Breast epithelium (tissue), 4 donors: ENCODE data around the gene MYL10. TPM values are rescaled to one million over a fixed set of nuclear protein-coding genes. Genes with fewer than 3 reads are reported as not detected.

Source experiments
- DNase-seq, 2 donors: peaks; one replicate each; pipeline ENCODE4 v3.0.0-alpha.2; 2019; ENCODE audit warnings: low spot score in 2 of 2
- H3K27ac ChIP-seq, 2 donors: fragments of 200-600 bp; sonication (generic) in 1 of 2; one replicate each; pipeline ENCODE4 v1.5.1; 2016 to 2019; ENCODE audit warnings: mild to moderate bottlenecking in 1 of 2
- H3K27me3 ChIP-seq, 2 donors: fragments of 200-600 bp; sonication (generic) in 1 of 2; one replicate each; pipeline versions ENCODE4 v1.5.1 to v1.6.0; 2017 to 2019; ENCODE audit warnings: control low read depth in 1 of 2, mild to moderate bottlenecking in 1 of 2
- H3K36me3 ChIP-seq: fragments of 200-600 bp; one replicate; pipeline ENCODE4 v1.5.1; 2019
- H3K4me1 ChIP-seq, 2 donors: fragments of 200-600 bp; sonication (generic); one replicate each; pipeline ENCODE4 v1.5.1; 2016 to 2019; ENCODE audit warnings: control low read depth in 1 of 2
- H3K4me3 ChIP-seq, 3 donors: fragments of 200-600 bp; sonication (generic); 1 replicate in 2 of 3; 2 replicates in 1 of 3; pipeline ENCODE4 v1.5.1; 2016 to 2019; ENCODE audit warnings: mild to moderate bottlenecking in 3 of 3, moderate library complexity in 2 of 3
- H3K9me3 ChIP-seq, 2 donors: fragments of 200-600 bp; sonication (generic) in 1 of 2; one replicate each; pipeline ENCODE4 v1.5.1; 2016 to 2019; ENCODE audit warnings: control low read depth in 1 of 2
- POLR2A ChIP-seq: fragments of 450-650 bp; IDR thresholded peaks from one replicate; pipeline ENCODE4 v1.6.1; 2016; ENCODE audit warnings: antibody characterized with exemption, mild to moderate bottlenecking, moderate library complexity
- POLR2AphosphoS5 ChIP-seq, 3 donors: sonication (generic); formaldehyde crosslinking; IDR thresholded peaks; one replicate each; pipeline ENCODE4 v1.6.1; 2017; ENCODE audit warnings: antibody characterized with exemption in 3 of 3
- intact Hi-C: fragments of 100-400 bp; cut with DNase I; formaldehyde crosslinking; loops from one replicate; pipeline ENCODE4 v1.15.1; 2023; ENCODE audit warnings: low total_unique reads
- total RNA-seq, 3 donors: library from RNA; depleted of rRNA; stranded (reverse); fragments of >200 nt; gene quantifications; one replicate each; pipeline ENCODE4 v1.1.0, GENCODE V29; 2016
- TF ChIP-seq, protein P1 (sequence below), 3 donors: fragments of 450-650 bp; IDR thresholded peaks; one replicate each; pipeline ENCODE4 v1.5.1; 2016 to 2017; ENCODE audit warnings: antibody characterized with exemption in 3 of 3, mild to moderate bottlenecking in 3 of 3, moderate library complexity in 3 of 3

Gene MYL10
- total RNA-seq, 3 donors from 2014 or later = not detected

DNA sequence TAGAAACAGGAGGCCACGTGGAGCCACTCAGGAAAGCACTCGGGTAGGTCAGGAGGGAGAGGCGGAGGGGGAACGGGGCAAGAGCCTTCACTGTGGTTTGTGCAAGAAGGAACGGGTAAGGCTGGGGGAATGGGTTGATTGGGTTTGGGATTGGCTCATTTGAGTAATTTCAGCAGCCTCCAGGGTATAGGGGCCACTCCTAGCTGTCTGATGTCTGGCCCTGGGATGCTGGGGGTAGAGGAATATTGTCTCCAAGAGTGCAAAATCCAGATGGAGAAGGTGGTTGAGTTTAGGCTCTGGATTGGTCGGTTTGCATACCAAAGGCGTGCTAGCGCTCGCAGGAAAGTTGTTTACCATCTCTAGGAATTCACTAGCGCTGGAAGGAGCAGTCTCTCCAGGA, 47.2 kb downstream of the MYL10 start:
- no peaks in the 10 kb centered on the region for H3K36me3 ChIP-seq
- no peak overlapping the region for H3K4me3 ChIP-seq
- peaks cover 0 to 14% of the 10 kb centered on the region in 2 donors for H3K27me3 ChIP-seq
- no peaks in the 10 kb centered on the region for H3K4me1 ChIP-seq
- TF ChIP-seq POLR2AphosphoS5 (IDR thresholded peaks at IDR 0.05) (no peak), POLR2A (no peak)
- TF ChIP-seq, protein P1, sequence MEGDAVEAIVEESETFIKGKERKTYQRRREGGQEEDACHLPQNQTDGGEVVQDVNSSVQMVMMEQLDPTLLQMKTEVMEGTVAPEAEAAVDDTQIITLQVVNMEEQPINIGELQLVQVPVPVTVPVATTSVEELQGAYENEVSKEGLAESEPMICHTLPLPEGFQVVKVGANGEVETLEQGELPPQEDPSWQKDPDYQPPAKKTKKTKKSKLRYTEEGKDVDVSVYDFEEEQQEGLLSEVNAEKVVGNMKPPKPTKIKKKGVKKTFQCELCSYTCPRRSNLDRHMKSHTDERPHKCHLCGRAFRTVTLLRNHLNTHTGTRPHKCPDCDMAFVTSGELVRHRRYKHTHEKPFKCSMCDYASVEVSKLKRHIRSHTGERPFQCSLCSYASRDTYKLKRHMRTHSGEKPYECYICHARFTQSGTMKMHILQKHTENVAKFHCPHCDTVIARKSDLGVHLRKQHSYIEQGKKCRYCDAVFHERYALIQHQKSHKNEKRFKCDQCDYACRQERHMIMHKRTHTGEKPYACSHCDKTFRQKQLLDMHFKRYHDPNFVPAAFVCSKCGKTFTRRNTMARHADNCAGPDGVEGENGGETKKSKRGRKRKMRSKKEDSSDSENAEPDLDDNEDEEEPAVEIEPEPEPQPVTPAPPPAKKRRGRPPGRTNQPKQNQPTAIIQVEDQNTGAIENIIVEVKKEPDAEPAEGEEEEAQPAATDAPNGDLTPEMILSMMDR (IDR thresholded peaks at IDR 0.05) = no peak
- peaks cover 5 to 12% of the 10 kb centered on the region in 2 donors for H3K9me3 ChIP-seq
- intact Hi-C loops = no loop called here
- H3K27ac ChIP-seq = no peak overlapping the region
- no peak for DNase-seq

- intact Hi-C loops = no loop called here
- H3K9me3 ChIP-seq = peaks cover 5 to 16% of the 10 kb centered on the region in 2 donors
- H3K27ac ChIP-seq = no peak overlapping the region
- DNase-seq = no peak
- H3K4me1 ChIP-seq = no peaks in the 10 kb centered on the region
- H3K36me3 ChIP-seq = no peaks in the 10 kb centered on the region
- H3K4me3 ChIP-seq = no peak overlapping the region
- TF ChIP-seq POLR2AphosphoS5 (IDR thresholded peaks at IDR 0.05) = no peak
- TF ChIP-seq POLR2A = no peak
- TF ChIP-seq, protein P1 (IDR thresholded peaks at IDR 0.05) = no peak
- peaks cover 0 to 14% of the 10 kb centered on the region in 2 donors for H3K27me3 ChIP-seq
Measured at GRCh38 chr7:101580596-101580995, 48.5 kb downstream of the MYL10 start.

DNA sequence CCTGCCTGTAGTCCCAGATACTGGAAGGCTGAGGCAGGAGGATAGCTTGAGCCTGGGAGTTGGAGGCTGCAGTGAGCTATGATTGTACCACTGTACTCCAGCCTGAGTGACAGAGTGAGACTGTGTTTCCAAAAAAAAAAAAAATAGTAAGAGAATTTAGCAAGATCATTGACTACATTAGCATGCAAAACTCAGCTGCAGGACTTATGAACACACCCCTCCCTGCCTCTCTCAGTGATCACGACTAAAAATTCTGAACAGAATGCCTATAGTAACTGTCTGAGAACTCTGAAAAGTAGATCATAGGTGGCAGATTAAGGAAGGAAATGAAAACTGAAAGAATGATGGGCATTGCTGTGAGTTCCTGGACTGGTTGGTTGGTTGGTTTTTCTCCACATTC, 50.5 kb downstream of the MYL10 start:
- peaks cover 5 to 15% of the 10 kb centered on the region in 2 donors for H3K9me3 ChIP-seq
- intact Hi-C loops = no loop called here
- DNase-seq = no peak
- H3K27me3 ChIP-seq = peaks cover 0 to 13% of the 10 kb centered on the region in 2 donors
- H3K4me1 ChIP-seq = no peaks in the 10 kb centered on the region
- TF ChIP-seq POLR2A (no peak), POLR2AphosphoS5 (IDR thresholded peaks at IDR 0.05) (no peak)
- TF ChIP-seq, protein P1 (IDR thresholded peaks at IDR 0.05) = no peak
- no peak overlapping the region for H3K27ac ChIP-seq
- no peak overlapping the region for H3K4me3 ChIP-seq
- no peaks in the 10 kb centered on the region for H3K36me3 ChIP-seq

DNA sequence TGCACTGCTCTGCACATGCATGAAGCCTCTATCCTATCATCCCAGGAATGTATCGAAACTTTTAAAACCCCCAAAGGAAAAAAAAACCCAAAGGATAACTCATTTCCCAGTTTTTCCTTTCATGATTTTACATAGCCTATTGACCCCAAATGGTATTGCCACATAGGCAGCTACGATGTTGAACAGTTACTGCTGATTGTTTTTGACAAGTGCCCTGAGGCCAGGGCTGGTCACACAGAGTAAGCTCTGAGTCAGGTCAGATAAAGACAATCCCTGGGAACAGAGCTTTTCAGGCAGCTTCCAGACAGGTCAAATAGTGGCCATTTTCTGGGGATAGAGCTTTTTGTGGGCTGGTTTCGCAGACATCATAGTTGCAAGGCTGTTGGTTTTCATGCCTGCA, 52.1 kb downstream of the MYL10 start:
- Histone ChIP-seq H3K27ac (no peak overlapping the region), H3K4me3 (no peak overlapping the region), H3K4me1 (no peaks in the 10 kb centered on the region), H3K36me3 (no peaks in the 10 kb centered on the region), H3K9me3 (peaks cover 0 to 10% of the 10 kb centered on the region in 2 donors), H3K27me3 (peaks cover 0 to 4% of the 10 kb centered on the region in 2 donors)
- no peak for DNase-seq
- TF ChIP-seq, protein P1 (IDR thresholded peaks at IDR 0.05) = no peak
- TF ChIP-seq POLR2AphosphoS5 (IDR thresholded peaks at IDR 0.05) = no peak
- TF ChIP-seq POLR2A = no peak
- intact Hi-C loops = no loop called here

GRCh38 chr7:101575721-101576120, 53.4 kb downstream of the MYL10 start:
- no peaks in the 10 kb centered on the region for H3K4me1 ChIP-seq
- H3K27ac ChIP-seq = no peak overlapping the region
- no peaks in the 10 kb centered on the region for H3K36me3 ChIP-seq
- intact Hi-C loops = no loop called here
- peaks cover 0 to 17% of the 10 kb centered on the region in 2 donors for H3K9me3 ChIP-seq
- no peak for DNase-seq
- no peak for TF ChIP-seq POLR2AphosphoS5 (IDR thresholded peaks at IDR 0.05)
- TF ChIP-seq, protein P1 (IDR thresholded peaks at IDR 0.05) = no peak
- TF ChIP-seq POLR2A = no peak
- H3K27me3 ChIP-seq = no peaks in the 10 kb centered on the region
- H3K4me3 ChIP-seq = no peak overlapping the region
